Loucy (cell line): Measurements from ENCODE around the gene MEP1B.

Experiments
- EZH2phosphoT487 ChIP-seq: fragments of 200-600 bp; IDR thresholded peaks from 2 replicates; pipeline ENCODE4 v1.6.1; 2018; ENCODE audit warnings: antibody characterized with exemption, mild to moderate bottlenecking, moderate library complexity, borderline replicate concordance
- TF ChIP-seq, protein P1 (sequence below): fragments of 200-600 bp; sonication (generic); conservative IDR thresholded peaks from 2 replicates; pipeline ENCODE4 v1.5.1; 2014; ENCODE audit warnings: mild to moderate bottlenecking, antibody characterized with exemption, low read length

DNA sequence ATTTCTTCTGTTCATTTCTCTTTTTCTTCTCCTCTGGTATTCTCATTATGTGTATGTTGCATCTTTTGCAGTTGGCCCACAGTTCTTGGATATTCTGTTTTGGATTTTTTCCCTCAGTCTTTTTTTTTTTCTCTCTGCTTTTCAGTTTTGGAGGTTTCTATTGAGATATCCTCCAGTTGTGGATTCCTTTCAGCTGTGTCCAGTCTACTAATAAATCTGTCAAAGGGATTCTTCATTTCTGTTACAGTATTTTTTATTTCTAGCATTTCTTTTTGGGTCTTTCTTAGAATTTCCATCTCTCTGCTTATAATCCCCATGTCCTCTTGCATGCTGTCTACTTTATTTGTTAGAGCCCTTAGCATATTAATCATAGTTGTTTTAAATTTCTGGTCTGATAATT is 6.3 kb upstream of the MEP1B start:
- TF ChIP-seq, protein P1, sequence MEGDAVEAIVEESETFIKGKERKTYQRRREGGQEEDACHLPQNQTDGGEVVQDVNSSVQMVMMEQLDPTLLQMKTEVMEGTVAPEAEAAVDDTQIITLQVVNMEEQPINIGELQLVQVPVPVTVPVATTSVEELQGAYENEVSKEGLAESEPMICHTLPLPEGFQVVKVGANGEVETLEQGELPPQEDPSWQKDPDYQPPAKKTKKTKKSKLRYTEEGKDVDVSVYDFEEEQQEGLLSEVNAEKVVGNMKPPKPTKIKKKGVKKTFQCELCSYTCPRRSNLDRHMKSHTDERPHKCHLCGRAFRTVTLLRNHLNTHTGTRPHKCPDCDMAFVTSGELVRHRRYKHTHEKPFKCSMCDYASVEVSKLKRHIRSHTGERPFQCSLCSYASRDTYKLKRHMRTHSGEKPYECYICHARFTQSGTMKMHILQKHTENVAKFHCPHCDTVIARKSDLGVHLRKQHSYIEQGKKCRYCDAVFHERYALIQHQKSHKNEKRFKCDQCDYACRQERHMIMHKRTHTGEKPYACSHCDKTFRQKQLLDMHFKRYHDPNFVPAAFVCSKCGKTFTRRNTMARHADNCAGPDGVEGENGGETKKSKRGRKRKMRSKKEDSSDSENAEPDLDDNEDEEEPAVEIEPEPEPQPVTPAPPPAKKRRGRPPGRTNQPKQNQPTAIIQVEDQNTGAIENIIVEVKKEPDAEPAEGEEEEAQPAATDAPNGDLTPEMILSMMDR = no peak
- TF ChIP-seq EZH2phosphoT487 = no peak
